Transverse colon (tissue), 4 donors: ENCODE data around the gene CA14. TPM values are rescaled to one million over a fixed set of nuclear protein-coding genes. Genes with fewer than 3 reads are reported as not detected.
"Not testable (repeated sequence)": the region's sequence is repeated elsewhere in the genome, so short reads cannot be mapped to it uniquely, and the experiment has no call there.

Experiments used
- DNase-seq: peaks from one replicate; pipeline ENCODE4 v3.0.0-alpha.2; 2019
- H3K27ac ChIP-seq, 4 donors: fragments of 200-600 bp; sonication (generic); 2 replicates each; pipeline ENCODE4 v1.5.1; 2016 to 2018; ENCODE audit warnings: inconsistent platforms in 4 of 4
- H3K27me3 ChIP-seq: fragments of 200-600 bp; sonication (generic); 2 replicates; pipeline ENCODE4 v1.5.1; 2017; ENCODE audit warnings: inconsistent platforms
- H3K36me3 ChIP-seq, 4 donors: fragments of 200-600 bp; sonication (generic); 2 replicates each; pipeline ENCODE4 v1.5.1; 2017 to 2019; ENCODE audit warnings: inconsistent platforms in 4 of 4
- H3K4me1 ChIP-seq, 4 donors: fragments of 200-600 bp; sonication (generic); 2 replicates each; pipeline ENCODE4 v1.5.1; 2017 to 2020; ENCODE audit warnings: inconsistent platforms in 4 of 4
- H3K4me3 ChIP-seq, 4 donors: fragments of 200-600 bp; sonication (generic); 1 replicate in 1 of 4; 2 replicates in 3 of 4; pipeline versions ENCODE4 v1.5.1 to v1.6.1; 2017 to 2019; ENCODE audit warnings: inconsistent platforms in 4 of 4
- H3K9me3 ChIP-seq, 2 donors: fragments of 200-600 bp; sonication (generic); 2 replicates each; pipeline ENCODE4 v1.5.1; 2017 to 2019; ENCODE audit warnings: inconsistent platforms in 2 of 2
- EP300 ChIP-seq: sonication (generic); formaldehyde crosslinking; IDR thresholded peaks from one replicate; pipeline ENCODE4 v1.6.1; 2017; ENCODE audit warnings: antibody characterized with exemption, low read depth
- POLR2A ChIP-seq: fragments of 450-650 bp; IDR thresholded peaks from one replicate; pipeline ENCODE4 v1.6.1; 2016; ENCODE audit warnings: antibody characterized with exemption, mild to moderate bottlenecking, moderate library complexity
- POLR2AphosphoS5 ChIP-seq, 3 donors: sonication (generic); formaldehyde crosslinking; IDR thresholded peaks; one replicate each; pipeline ENCODE4 v1.6.1; 2016; ENCODE audit warnings: antibody characterized with exemption in 3 of 3
- WGBS, 2 donors: methylation state at CpG; one replicate each; pipeline ENCODE4 v1.1.5; 2018; ENCODE audit warnings: low coverage in 1 of 2; 5-methylcytosine and 5-hydroxymethylcytosine counted together
- in situ Hi-C, 4 donors: fragments of 200-750 bp; cut with MboI; loops; one replicate each; pipeline versions ENCODE4 v1.15.0 to v1.15.1; 2017; ENCODE audit warnings: low sequenced_read_pairs in 3 of 4, low pct_ligation_motif_present in 1 of 4, low pct_unique_long_range_greater_than_20kb in 1 of 4
- intact Hi-C: fragments of 100-400 bp; cut with DNase I; formaldehyde crosslinking; loops from one replicate; pipeline ENCODE4 v1.15.1; 2023; ENCODE audit warnings: low total_unique reads
- total RNA-seq, 4 donors: library from RNA; depleted of rRNA; stranded (reverse); fragments of >200 nt; gene quantifications; one replicate each; pipeline ENCODE4 v1.1.0, GENCODE V29; 2016
- TF ChIP-seq, protein P1 (sequence below), 5 experiments: fragments of 200-600 bp in 3 of 5; fragments of 450-650 bp in 2 of 5; sonication (generic) in 3 of 5; IDR thresholded peaks; 1 replicate in 2 of 5; 2 replicates in 3 of 5; pipeline ENCODE4 v1.5.1; 2016 to 2017; ENCODE audit warnings: antibody characterized with exemption in 5 of 5, inconsistent platforms in 3 of 5, mild to moderate bottlenecking in 2 of 5, moderate library complexity in 1 of 5

Gene CA14
- 1 to 10 TPM in 1 of 4 donors, under 1 TPM in 2, not detected in 1; 0.27 to 1.1 (median 0.48) TPM for total RNA-seq

DNA sequence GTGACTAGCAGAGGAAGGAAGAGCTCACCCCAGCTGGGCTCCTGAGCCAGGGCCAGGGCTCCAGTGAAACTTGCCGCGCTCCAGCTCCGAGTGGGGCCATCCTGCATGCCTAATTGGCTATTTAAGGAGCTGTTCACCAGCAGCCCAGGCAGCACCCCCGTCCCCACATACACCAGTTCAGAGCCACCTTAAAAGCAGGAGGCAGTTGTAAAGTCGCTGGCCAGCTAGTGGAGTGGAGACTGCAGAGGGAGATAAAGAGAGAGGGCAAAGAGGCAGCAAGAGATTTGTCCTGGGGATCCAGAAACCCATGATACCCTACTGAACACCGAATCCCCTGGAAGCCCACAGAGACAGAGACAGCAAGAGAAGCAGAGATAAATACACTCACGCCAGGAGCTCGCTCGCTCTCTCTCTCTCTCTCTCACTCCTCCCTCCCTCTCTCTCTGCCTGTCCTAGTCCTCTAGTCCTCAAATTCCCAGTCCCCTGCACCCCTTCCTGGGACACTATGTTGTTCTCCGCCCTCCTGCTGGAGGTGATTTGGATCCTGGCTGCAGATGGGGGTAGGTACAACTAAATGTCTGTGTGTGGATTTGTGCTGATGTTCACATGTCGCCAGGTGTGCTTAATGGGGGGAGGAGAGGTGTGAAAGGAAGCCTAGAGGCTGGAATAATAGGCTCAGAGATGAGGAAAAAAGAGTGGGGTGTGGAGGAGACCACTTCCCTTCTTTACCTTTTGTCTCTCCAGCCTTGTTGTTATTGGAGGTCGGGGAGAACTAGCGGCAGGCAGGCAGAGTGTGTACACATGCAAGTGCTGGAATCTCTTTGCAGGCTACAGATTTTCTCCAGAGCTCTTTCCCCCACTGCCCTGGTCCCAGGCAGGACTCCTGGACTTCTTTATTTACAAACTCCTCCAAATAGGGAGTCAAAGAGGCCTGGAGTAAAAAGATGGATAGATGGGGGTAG, at the start of gene CA14:
Gene CA14 (plus strand): TSS at position 151 of the 962 bp plus-strand sequence. CDS start 355 bp downstream, at position 506.
- H3K36me3 ChIP-seq: no peaks in the 10 kb centered on the region
- 46 to 55% methylated on average over 4 to 12 of the region's 13 CpGs for WGBS, 2 donors
- no peak for DNase-seq
- H3K27ac ChIP-seq: peak within 1 kb of the TSS in 3 of 4 donors; percentile 31 to 75 (median 74)
- in situ Hi-C loops (no loop called here), intact Hi-C loops (no loop called here)
- H3K9me3 ChIP-seq: no peaks in the 10 kb centered on the region
- H3K27me3 ChIP-seq: peaks cover 4% of the 10 kb centered on the region
- peaks cover 8 to 34% (median 23%) of the 10 kb centered on the region in 4 donors for H3K4me1 ChIP-seq
- no peak within 1 kb of the TSS for H3K4me3 ChIP-seq
- TF ChIP-seq, protein P1, sequence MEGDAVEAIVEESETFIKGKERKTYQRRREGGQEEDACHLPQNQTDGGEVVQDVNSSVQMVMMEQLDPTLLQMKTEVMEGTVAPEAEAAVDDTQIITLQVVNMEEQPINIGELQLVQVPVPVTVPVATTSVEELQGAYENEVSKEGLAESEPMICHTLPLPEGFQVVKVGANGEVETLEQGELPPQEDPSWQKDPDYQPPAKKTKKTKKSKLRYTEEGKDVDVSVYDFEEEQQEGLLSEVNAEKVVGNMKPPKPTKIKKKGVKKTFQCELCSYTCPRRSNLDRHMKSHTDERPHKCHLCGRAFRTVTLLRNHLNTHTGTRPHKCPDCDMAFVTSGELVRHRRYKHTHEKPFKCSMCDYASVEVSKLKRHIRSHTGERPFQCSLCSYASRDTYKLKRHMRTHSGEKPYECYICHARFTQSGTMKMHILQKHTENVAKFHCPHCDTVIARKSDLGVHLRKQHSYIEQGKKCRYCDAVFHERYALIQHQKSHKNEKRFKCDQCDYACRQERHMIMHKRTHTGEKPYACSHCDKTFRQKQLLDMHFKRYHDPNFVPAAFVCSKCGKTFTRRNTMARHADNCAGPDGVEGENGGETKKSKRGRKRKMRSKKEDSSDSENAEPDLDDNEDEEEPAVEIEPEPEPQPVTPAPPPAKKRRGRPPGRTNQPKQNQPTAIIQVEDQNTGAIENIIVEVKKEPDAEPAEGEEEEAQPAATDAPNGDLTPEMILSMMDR (IDR thresholded peaks at IDR 0.05): no peak
- TF ChIP-seq POLR2A: no peak
- no peak for TF ChIP-seq POLR2AphosphoS5 (IDR thresholded peaks at IDR 0.05)
- TF ChIP-seq EP300: no peak

DNA sequence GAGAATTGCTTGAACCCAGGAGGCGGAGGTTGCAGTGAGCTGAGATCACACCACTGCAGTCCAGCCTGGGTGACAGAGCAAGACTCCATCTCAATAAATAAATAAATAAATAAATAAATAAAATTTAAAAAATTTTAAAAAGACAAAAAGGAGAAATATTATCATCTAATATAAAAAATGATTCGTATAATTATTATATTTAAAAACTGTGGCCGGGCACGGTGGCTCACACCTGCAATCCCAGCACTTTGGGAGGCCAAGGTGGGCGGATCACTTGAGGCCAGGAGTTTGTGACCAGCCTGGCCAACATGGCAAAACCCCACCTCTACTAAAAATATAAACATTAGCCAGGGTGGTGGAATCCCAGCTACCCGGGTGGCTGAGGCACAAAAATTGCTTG, 49.1 kb upstream of the CA14 start:
- intact Hi-C loops, H3K9me3 ChIP-seq, H3K27me3 ChIP-seq, in situ Hi-C loops, H3K36me3 ChIP-seq, DNase-seq, H3K27ac ChIP-seq, H3K4me3 ChIP-seq: not testable (repeated sequence)
- 73 to 95% methylated on average over 5 to 6 of the region's 6 CpGs for WGBS, 2 donors
- H3K4me1 ChIP-seq: peaks cover 0 to 14% (median 7%) of the 10 kb centered on the region in 4 donors

DNA sequence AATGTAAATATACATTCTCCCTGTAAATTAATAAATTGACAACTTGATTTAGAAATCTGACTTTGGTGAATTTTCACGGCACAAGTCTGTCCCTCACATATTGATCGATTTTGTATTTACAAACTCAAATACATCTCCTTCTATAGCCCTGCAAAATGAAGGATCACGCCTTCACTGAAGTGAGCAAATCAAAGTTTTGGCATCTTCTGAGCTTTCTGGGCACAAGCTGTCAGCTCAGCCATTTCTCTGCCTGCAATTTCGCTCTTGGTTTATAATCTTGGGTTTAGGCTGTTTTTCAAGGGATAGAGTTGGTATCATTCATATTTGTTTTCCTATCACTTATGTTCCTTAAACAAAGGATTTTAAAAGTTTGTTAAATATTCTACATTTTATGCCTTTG, 47.5 kb upstream of the CA14 start:
- Histone ChIP-seq H3K4me1 (peaks cover 5 to 20% (median 10%) of the 10 kb centered on the region in 4 donors), H3K27me3 (no peaks in the 10 kb centered on the region), H3K9me3 (no peaks in the 10 kb centered on the region), H3K27ac (no peak overlapping the region), H3K4me3 (no peak overlapping the region), H3K36me3 (no peaks in the 10 kb centered on the region)
- TF ChIP-seq POLR2A (no peak), EP300 (no peak), POLR2AphosphoS5 (IDR thresholded peaks at IDR 0.05) (no peak)
- TF ChIP-seq, protein P1 (IDR thresholded peaks at IDR 0.05): no peak
- 94 to 98% methylated on average over 4 of the region's 4 CpGs for WGBS, 2 donors
- intact Hi-C loops: no loop called here
- in situ Hi-C loops: no loop called here
- no peak for DNase-seq

DNA sequence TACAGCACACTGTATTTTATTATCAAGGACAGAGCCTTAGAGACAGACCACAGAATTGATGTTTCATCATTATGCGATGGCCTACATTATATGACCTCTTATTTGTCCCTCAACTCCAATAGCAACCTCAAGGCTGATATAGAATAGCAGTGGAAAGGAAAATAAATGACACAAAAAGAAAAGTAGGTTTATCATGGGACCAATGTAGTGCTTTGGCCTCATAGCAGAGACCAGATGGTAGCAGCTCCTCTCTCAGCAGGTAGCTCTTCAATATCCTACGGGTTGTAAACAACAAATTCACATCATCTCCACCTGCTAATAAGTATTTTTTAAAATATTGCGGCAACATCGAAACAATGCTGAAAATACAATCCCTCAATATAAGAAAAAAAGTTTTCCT, 46.9 kb upstream of the CA14 start:
- H3K4me3 ChIP-seq: no peak overlapping the region
- no peak overlapping the region for H3K27ac ChIP-seq
- intact Hi-C loops: no loop called here
- in situ Hi-C loops: no loop called here
- TF ChIP-seq, protein P1 (IDR thresholded peaks at IDR 0.05): no peak
- no peak for TF ChIP-seq EP300
- no peak for TF ChIP-seq POLR2A
- TF ChIP-seq POLR2AphosphoS5 (IDR thresholded peaks at IDR 0.05): no peak
- no peaks in the 10 kb centered on the region for H3K36me3 ChIP-seq
- no peak for DNase-seq
- no peaks in the 10 kb centered on the region for H3K27me3 ChIP-seq
- H3K9me3 ChIP-seq: no peaks in the 10 kb centered on the region
- 93 to 94% methylated on average over 4 of the region's 4 CpGs for WGBS, 2 donors
- H3K4me1 ChIP-seq: peaks cover 5 to 20% (median 10%) of the 10 kb centered on the region in 4 donors
